HG02588 (cell line): ENCODE results near the gene CD63.
"Not testable (repeated sequence)": the region's sequence is repeated elsewhere in the genome, so short reads cannot be mapped to it uniquely, and the experiment has no call there.

Experiments
- ATAC-seq: cut with Tn5 transposase; IDR thresholded peaks from one replicate; pipeline ENCODE4 v1.9.1; 2021; ENCODE audit warnings: mild to moderate bottlenecking, moderate library complexity; ENCODE audit not compliant: unreplicated experiment

The CD63 gene, protein sequence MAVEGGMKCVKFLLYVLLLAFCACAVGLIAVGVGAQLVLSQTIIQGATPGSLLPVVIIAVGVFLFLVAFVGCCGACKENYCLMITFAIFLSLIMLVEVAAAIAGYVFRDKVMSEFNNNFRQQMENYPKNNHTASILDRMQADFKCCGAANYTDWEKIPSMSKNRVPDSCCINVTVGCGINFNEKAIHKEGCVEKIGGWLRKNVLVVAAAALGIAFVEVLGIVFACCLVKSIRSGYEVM

DNA sequence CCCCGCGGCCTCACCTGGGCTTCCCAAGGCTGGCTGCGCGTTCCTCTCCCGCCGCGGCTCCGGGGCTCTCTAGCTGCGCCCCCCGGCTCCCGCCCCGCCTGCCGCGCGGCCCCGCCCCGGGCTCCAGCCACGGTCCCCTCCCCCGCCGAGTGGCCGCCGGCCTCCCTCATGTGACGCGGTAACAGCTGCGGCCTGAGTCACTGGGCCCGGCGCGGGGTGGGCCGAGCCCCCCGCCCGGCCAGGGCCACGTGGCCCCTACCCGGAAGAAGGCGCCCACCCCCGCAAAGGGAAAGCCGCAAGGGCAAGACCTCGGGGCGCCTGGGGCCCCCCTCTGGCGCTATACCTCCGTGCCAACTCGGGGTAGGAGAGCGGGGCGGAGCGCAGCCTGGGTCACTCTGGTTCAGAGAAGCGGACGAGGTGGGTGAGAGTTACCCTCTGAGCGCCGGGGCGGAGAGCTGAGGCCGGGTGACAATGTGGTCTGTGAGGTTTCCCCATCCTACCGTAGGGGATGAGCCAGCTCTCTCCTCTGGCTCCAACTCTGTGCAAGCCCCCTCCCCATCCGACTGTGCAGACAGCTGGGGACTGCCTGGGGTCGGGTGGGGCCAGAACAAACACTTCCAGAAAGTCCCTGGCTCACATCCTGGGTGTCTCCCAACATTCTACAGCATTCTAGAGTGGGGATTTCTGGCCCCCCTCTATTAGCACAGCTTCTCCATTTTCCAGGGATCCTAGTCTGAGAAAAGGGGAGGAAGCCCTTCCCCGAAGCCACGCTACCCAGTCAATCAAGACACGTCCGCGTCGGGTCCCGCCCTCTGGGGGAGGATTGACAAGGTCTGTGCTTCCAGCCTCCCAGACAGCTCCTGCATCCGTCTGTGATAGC, at the start of gene CD63:
Gene CD63, minus strand, starts transcription at position 71 of the 880 bp plus-strand sequence. CDS start 668 bp downstream, outside the sequence.
- ATAC-seq: peak; percentile 68

DNA sequence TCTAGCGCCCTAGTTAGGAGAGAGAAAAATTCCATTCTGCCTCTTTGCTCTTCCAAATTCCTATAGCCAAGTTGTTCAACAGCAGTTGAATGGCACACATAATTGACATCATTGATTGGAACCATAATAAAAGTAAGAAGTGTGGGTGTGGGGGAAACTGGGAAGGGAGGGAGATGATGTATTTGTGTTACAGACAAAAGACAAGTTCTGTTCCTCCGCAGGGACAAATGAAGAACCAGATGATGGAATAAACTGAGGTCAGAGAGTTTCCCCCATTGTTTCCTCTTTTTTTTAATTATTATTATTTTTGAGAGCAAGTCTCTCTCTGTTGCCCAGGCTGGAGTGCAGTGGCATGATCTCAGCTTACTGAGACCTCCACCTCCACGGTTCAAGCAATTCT, 49.0 kb upstream of the CD63 start:
- ATAC-seq: no peak

DNA sequence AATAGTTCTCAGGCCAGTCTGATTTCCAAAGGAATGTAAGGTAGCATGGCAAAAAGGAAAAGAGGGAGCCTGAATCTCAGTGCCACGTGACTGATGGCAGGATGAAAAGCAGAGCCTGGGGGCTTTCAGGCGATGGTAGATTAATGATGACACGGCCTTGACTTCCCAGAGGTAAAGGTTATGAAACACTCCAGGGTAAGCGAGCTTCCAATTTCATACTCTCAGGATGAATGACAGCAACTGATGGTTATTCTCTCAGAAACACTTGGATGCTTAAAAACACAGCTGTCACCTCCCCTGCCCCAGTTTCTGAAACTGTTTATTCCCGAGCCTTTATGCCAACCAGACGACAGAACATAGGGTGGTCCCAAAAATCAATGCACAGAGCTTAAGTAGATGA, 42.9 kb upstream of the CD63 start:
- no peak for ATAC-seq

DNA sequence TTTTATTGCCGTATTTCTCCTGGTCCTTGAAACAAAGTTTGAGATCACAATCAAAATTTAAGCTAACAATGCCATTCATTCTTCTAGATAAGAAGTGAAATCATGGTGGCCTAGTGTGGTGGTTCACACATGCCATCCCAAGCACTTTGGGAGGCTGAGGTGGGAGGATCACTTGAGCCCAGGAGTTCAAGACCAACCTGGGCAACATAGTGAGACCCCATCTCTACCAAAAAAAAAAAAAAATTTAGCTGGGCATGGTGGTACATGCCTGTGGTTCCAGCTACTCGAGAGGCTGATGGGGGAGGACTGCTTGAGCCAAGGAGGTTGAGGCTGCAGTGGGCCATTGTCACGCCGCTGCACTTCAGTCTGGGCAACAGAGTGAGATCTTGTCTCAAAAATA, 38.3 kb upstream of the CD63 start:
- ATAC-seq: no peak

DNA sequence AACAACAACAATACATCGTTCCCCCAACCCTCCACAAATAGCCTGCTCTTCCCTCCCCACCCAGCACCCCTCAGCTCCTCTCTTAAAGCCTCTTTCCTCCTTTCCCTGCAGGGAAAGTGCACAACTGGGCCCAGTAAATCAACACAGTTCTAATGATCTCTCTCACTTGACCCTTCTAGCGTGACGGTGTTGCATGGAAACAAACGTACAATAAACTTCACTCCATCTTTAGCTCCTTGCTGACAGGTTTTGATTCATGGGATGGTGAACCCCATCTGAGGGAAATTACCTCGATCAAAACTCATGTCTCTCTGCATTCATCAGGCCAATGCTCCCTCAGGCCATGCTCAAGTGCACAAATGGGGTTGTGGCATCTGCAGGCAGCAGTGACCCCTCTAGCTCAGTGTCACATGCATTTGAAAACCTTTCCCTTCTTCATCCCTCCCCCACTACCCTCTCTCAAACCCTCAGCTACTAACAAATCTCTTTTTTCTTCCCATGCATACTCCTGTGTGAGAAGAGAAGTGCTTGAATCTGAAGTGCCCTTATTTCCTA, 37.0 kb upstream of the CD63 start:
- no peak for ATAC-seq

DNA sequence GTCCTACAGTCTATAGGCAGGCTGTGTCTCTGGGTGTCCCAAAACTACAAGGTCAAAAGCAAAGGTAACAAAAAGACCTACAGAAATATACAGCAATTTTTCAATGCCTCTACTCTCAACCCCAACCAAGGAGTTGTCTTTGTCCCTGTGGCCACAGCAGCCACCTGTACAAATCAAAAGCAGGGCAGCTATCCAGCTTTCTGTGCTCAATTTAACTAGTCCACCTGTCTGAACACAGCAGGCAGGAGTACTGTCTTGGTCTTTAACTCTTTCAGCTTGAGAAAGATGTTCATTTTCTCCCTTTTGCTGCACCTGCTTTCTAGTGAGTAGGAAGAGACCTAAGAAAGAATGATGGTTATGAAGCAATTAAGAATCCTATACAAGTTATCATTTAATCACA, 33.8 kb upstream of the CD63 start:
- ATAC-seq: no peak

DNA sequence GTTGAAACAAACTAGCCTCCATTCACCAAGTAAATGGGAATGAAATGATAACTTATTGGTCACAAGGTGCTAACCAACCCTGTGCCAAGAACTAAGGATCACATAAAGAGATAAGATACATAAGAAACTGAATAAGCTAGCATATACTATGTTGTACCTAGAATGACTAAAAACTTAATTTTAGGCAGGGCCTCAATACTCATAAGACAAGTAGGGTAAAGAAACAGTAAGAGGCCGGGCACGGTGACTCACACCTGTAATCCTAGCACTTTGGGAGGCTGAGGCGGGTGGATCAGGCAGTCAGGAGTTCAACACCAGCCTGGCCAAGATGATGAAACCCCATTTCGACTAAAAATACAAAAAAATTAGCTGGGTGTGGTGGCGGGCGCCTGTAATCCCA, 31.9 kb upstream of the CD63 start:
- ATAC-seq: no peak

DNA sequence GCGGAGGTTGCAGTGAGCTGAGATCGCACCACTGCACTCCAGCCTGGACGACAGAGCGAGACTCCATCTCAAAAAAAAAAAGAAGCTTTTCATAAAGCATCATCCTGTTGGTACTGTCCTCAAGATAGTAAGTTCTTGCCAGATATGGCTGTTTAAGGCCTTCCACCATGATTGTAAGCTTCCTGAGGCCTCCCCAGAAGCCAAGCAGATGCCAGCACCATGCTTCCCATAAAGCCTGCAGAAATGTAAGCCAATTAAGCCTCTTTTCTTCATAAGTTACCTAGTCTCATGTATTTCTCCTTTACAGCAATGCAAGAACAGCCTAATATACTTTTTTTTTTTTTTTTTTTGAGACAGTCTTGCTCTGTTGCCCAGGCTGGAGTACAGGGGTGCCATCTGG, 29.8 kb upstream of the CD63 start:
- not testable (repeated sequence) for ATAC-seq

DNA sequence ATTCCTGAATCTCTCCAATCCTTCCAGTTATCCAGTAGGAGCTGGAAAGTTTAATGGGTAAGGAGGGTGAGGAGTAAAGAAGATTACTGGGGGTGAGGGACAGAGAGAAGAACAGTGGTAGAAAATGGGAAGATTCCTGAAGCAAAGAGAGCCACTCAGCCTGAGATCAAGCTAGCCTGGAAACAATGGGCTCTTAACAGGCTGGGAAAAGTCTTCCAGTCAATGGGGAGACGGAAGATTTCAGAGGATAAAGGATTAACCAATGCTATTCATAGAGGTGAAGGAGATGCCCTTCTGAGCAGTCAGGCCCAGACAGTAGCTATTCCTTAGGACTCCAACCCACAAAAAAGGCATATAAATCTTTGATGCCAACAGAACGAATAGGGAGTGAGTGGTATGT, 28.9 kb upstream of the CD63 start:
- ATAC-seq: no peak

DNA sequence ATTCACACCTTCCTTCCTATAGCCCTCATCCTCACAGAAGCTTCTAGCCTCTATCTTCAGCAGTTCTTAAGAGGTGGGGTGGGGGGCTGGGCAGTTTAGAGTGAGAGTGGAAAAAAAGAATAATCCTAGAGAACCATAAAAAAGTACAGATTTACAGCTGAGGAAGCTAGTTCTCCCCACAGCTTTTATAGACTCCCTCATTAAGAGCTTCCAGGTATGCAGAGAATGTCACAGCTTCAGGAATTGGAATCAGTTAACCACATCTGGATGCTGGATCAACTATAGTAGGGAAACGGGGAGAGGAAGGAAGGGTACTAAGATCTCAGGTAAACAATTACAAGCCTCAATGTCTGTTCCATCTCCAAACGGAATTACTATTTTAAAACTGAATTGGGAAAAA, 26.4 kb upstream of the CD63 start:
- no peak for ATAC-seq

DNA sequence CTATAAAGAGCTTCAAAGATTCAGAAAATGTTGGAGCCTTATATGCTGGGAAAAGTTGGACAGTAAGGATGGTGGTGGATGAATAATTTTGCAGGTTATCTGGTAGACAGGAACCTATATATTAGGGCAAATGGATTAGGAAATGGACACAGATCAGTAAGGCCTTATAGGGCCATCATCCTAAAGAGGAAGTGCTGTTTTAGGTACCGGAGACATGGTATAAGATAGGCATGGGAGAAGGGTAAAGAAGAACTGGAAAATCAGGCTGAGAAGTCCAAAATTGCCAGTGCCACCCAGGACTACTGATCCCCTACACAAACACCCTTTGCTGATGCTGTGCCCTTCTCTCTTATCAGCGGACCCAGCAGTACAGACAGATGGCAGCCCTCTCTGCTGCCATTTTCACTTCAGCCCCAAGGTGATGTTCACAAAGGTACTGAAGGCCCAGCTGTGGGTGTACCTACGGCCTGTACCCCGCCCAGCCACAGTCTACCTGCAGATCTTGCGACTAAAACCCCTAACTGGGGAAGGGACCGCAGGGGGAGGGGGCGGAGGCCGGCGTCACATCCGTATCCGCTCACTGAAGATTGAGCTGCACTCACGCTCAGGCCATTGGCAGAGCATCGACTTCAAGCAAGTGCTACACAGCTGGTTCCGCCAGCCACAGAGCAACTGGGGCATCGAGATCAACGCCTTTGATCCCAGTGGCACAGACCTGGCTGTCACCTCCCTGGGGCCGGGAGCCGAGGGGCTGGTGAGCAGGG, 19.6 kb upstream of the CD63 start:
- no peak for ATAC-seq

DNA sequence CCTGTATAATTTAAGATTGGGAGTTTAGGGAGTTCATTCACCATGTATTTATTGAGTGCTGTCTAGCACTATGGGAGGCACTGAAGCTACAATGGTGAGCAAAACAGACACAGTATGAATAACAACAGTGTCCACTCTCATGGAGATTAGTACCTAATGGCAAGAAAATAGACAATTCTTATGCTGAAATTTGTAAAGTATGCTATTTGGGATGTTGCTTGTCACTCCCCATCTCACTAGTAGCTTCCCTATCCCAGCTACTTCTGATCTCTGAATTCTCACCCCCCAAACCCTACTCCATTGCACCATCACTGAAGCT, 18.1 kb upstream of the CD63 start:
- ATAC-seq: no peak

DNA sequence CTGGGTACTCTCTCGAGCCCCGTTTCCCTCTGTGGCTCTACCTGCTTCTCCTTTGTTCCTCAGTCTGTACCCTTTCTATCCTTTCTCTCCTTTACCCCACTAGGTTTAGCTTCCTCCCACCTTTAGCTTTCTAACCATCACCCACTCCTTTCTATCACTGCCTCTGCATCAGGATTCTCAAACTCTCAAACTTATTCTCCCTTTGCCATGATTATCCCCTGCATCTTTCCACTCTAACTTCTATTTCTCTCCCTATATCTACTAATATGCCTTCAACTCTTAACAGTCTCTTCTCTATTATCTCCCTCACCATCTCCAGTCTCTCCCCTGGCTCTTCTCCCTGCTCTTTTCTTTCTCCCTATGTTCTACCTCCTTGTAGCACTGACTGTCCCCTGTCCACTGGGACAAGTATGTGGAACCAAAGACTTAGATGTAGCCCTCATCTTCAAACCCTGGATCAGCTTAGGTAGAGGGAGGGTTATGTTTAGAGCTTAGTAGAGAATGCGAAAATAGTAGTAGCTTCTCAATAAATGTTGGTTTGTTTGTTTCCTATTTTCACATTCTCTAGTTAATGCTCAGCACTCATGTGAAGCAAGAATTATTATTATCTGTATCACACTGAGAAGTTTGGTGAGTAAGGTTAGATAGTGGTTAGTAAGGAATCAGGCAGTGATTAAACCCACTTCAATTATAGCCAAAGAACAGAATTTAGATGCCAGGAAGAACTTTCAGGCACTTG, 17.5 kb upstream of the CD63 start:
- no peak for ATAC-seq

DNA sequence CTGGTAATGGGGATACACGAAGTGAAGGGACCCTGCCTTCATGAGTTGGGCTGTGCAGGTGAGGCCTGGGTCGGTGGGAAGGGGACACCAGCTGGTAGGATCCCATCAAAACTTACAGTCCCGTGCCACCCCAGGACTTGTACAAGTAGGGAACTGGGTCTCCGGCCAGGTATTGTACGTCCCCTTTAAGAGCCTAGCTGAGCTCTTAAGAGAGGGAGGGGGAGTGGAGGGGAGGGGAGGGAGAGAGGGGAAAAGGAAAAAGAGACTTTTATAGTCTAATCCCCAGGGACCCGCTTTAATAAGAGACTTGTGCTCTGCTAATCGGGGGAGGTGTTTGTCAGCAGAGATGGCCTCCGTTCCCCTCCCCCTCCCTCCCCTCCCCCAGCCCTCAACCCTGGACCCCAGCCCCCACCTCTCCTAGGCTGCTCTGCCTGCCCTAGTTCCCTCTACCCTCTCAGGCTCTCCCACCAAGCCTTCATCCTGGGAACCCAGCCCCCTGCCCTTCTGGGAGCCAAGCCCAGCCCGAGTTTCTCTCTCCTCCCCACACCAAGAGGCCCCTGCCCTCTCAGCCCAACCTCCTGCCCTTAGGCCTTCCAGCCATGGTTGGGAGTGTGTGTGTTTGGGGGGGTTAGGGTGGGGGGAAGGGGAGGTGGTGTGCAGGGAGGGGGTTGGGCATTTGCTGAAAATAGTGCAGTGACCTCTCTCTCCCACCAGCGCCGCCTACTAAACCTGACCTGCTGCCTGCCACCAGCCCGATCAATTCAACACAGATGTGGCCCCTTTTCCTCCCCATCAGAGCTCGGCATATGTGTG, 16.8 kb upstream of the CD63 start:
- no peak for ATAC-seq

DNA sequence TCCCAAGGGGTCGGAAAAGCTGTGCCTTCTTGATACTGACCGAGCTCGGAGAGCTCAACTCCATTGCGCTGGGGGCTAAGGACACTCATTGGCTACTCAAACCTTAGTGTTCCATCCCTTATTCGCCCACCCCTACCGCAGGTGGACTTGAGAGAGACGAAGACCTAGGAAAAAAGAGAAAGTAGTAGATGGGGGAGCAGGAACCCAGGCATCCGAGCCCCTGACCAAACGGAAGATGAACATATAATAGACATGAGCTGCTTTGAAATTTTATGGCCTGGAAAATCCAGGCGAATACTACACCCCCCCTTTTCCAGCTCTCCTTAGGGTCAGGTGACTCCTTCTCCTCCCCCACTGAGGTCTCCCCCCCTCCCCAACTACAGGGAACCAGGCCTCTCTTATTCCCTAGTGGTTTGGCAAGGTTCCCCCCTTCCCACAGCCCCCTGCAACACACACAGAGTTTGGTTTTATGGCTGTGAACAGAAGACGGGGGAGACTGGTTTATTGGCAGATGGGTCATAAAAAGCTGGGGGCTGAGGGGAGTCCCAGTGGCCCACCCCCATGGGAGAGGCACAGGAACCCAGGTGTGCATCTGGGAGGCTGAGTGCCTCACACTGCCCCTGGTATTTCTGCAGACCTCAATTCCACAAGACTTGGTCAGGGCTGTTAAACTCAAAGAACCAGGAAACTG, 15.7 kb upstream of the CD63 start:
- no peak for ATAC-seq

DNA sequence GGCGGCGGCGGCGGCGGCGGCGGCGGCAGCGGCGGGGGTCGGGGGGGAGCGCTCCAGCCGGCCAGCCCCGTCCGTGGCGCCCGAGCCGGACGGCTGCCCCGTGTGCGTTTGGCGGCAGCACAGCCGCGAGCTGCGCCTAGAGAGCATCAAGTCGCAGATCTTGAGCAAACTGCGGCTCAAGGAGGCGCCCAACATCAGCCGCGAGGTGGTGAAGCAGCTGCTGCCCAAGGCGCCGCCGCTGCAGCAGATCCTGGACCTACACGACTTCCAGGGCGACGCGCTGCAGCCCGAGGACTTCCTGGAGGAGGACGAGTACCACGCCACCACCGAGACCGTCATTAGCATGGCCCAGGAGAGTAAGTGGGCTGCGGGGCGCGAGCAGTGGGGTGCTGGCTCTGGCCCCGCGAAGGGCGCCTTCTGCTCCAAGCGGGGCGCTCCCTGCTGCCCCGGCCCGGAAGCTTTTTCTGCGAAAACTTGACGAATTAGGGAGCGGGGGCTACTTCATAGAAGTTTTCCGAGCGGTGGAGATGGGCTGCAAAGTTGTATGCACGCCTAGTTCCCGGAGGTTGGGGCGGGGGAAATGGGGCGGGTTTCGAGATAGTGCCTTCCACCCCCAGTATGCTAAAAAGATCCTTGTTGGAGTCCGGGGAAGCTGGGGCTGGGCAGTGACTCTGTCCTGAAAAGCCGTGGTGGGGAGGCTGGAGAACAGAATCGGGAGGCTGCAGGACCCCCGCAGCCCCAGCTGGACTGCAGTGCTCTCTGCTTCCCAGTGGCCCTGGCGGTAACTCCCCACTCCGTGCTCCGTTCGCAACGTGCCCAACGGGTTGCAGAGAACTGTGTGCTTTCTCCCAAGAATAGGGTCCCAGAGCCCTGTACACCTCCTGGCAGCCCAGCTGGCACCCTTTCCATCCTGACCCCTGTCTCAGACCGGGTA, 14.9 kb upstream of the CD63 start:
- peak; percentile 51 for ATAC-seq

DNA sequence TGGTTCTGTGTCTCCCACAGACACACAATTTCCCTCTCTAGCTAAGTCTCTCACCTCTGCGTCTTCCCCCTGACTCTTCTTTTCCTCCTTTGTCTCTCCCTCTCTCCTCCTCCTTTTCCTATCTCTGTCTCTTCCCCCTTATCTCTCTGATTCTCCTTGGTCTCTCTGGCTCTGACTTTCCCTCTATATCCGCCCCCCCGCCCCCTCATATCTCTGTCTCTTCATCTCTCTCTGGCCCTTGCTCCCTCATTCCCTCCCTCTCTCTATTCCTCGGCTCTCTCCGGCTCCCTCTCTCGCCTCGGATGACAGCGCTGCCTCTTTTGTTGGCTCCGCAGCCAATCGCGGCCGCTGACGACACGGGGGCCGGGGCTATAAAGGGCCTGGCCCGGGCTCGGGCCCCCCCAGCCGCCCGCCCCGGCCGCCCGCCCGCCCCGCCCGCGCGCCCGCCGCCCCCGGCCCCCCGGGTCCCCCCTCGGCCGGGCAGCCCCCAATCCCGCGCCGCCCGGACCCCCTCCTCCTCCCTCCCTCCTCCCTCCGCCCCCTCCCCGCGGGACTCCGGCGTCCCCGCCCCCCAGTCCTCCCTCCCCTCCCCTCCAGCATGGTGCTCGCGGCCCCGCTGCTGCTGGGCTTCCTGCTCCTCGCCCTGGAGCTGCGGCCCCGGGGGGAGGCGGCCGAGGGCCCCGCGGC, 14.1 kb upstream of the CD63 start, which contains the start of gene GDF11:
Gene GDF11, plus strand, starts transcription at position 404 of the 687 bp plus-strand sequence. Its CDS starts 195 bp downstream, at position 599.
- ATAC-seq: peak; percentile 36
